Measurements from ENCODE around the gene GAL.

The GAL gene

GRCh38 chr11:68683121-68683520, 1.2 kb upstream of the GAL start:
- DNase-seq, result no peak

GRCh38 chr11:68683536-68684384, 584 bp upstream of the GAL start:
- no peak for DNase-seq

DNA sequence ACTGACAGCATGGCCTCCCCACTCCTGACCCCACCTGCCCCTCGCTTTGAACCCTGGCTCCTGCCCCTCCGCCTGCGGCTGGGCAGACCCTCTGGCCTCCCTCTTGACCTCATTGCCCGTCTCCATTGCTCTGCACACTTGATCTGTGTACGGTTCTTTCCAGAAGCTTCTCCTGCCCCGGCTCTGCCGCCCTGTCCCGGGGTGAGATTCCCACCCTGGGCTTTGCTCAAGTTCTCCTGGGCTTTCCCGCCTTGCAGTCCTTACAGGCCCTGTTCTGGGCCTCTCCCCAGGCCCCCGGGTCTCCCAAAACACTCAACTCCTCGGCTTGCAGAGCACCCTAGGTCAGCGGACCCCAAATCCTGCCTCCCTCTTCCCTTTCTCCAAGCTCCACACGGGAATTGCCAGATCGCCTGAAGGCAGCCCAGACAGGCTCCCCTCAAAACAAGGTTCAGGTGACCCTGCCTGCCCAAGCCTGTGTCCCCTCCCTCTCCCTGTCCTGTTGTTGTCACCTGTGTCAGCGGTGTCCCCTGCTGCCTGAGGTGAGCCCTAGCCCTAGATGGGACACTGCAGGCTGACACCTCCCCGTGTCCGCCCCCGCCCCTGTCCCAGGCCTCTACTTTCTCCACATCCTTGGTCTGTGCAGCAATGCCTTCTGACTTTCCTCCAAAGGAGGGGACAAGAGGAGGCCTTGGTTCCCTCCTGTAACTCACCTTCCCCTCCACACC, 1.5 kb downstream of the GAL start:
- no peak for DNase-seq

- no peak for DNase-seq
These were observed 2.1 kb downstream of the GAL start for GRCh38 chr11:68686486-68686885.

- DNase-seq, result no peak
These were observed 3.0 kb downstream of the GAL start for GRCh38 chr11:68687311-68687710.

- DNase-seq, result no peak
These were observed 3.6 kb downstream of the GAL start for GRCh38 chr11:68687986-68688385.

DNA sequence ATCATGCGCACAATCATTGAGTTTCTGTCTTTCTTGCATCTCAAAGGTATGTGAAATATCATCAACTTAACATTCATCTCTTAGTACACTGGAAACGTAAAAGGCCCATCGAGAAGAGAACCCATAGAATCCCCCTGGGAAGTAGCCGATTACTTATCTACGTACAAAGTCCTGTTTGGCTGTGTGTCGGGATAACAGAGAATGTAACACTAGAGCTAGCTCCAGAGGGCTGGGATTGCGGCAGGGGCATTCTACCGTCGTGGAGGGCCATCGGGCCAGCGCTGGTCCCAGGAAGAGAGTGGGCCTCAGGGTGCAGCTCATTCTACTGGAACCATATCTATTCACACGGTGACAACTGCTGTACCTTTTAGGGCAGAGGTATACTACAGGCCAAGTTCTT, 4.5 kb downstream of the GAL start:
- no peak for DNase-seq

- no peak for DNase-seq
These were observed 5.6 kb downstream of the GAL start for GRCh38 chr11:68689737-68690625.

- no peak for DNase-seq
These were observed 6.5 kb downstream of the GAL start for GRCh38 chr11:68690671-68691401.

DNA sequence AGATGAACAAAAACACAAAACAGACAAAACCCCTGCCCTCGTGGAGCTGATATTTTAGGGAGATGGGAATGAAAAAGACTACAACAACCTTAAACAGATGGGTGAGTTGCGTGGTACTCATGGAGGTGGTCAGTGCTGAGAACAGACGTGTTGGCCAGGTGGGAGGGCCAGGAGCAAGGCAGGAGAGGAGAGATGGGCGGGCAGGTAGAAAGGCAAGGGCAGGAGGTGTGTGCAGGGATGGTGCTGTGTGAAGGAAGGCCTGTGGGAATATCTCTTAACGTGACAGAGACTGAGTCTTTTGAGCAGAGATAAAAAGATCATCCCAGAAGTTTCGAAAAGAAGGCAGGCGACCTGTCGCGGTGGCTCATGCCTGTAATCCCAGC, 7.0 kb downstream of the GAL start:
- DNase-seq, result no peak

GRCh38 chr11:68692115-68692514, 7.8 kb downstream of the GAL start:
- DNase-seq, result no peak

DNA sequence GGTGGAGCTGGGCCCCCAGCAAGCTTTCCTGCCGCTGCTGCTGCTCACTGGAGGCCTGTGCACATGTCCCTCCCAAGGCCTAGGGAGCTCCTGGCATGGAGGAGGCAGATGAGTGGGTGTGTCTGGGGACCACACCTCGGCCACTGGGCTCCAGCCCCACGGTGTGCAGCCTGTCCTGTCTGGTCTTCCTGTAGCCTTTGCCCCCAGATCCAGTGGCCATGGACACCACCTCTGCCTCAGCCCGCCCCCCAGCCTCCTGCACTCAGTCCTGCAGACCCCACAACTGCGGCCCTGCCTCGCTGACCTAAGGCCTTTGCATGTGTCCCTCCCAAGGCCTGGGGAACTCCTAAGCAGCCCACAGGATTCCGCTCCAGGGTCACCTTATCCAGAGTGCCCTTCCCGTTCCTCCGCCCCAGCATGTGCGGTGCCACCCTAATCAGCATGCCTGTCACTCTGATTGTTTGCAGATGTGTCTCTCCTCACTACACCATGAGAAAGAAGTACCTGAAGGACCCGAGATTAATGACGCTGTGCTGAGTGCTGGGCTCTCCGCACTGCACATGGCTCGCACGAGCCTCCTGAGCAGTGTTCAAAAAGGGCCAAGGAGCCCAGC, 8.6 kb downstream of the GAL start:
- no peak for DNase-seq

GRCh38 chr11:68693484-68693882, 9.1 kb downstream of the GAL start:
- DNase-seq, result no peak

DNA sequence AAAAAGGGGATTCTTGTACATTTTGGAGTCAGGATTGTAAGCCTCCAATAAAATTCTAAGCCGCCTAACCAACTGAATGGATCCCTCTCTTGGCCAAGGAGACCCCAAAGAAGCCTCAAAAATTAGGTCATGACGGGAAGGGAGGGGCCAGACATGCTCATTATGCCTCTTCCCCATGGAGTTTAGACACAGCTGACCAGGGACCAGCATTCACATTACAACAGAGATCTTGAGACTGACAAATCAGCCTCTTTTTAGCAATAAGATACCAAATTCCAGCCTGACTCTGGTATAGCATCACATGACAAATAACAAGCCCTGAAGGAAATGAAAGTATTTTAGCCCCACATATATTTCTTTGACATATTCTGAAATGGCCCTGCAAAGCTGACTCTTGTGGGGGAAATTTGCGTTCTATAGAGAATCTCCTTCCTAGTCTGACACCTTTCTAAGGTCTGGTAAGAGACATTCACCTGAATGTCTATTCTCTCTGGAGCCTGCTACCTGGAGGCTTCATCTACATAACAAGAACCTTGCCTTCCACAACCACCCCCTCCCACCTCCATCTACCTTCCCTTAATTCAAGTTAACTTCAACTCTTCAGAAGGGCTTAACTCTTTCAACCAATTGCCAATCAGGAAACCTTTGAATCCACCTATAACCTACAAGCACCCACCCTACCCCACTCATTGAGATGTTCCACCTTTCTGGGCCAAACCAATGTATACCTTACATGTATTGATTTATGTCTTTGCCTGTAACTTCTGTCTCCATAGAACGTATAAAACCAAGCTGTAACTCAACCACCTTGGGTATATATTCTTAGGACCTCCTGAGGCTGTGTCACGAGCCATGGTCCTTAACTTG, 10.3 kb downstream of the GAL start:
- no peak for DNase-seq

GRCh38 chr11:68695531-68695930, 11.2 kb downstream of the GAL start:
- no peak for DNase-seq

DNA sequence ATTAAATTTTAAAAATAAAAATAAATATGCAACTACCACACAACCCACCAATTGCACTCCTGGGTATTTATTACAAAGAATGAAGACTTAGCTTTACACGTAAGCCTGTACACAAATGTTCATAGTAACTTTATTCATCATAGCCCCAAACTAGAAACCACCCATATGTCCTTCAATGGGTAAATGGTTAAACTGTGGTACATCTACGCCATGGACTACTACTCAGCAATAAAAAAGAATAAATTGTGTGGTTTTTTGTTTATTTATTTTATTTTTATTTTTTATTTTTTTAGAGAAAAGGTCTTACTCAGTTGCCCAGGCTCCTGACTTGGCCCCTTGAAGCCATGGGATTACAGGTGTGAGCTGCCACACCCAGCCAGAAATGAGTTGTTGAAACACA, 14.6 kb downstream of the GAL start:
- DNase-seq, result no peak

GRCh38 chr11:68704887-68705286, 20.5 kb downstream of the GAL start:
- DNase-seq, result no peak

DNA sequence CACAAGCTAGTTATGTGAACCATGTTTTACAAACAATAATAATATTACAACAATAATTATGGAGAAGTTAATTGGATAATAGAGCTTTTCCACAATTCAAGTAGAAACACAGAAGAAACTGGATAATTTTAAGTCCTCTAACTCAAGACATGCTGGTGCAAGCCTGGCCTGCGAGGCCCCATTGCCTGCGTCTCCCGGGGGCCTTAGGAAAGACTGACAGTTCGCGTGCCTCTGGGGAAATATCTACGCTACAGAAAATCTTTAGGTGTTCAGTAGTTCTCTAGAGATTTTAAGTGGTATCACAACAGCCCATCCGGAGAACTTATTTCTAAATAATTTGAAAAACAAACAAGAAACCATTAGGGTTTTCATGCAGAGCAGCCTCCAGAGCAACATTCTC, 23.2 kb downstream of the GAL start:
- no peak for DNase-seq

- no peak for DNase-seq
These were observed 24.7 kb downstream of the GAL start for GRCh38 chr11:68709062-68709461.

- DNase-seq, result no peak
These were observed 26.1 kb downstream of the GAL start for GRCh38 chr11:68710409-68710808.

DNA sequence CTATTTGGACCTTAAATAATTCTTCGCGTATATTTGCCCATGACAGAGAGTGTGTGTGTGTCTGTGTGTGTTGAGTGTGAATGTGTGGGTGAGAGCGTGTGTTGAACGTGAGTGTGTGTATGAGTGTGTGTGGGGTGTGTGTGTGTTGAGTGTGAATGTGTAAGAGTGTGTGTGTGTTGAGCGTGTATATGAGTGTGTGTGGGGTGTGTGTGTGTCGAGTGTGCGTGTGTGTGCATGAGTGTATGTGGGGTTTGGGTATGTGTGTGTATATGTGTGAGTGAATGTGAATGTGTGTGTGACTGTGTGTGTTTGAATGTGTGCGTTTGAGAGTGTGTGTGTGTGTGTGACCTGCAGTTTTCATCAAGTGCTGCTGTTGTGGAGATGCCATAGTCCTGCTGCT, 26.8 kb downstream of the GAL start:
- DNase-seq, result no peak

Measured in stimulated activated CD4-positive, alpha-beta T cell treated with anti-CD3 and anti-CD28 coated beads, Interleukin-4, amount 100 ng/mL, for 1 hour (primary cell).